ENCODE measurements around the gene HAO2. TPM values are rescaled to one million over a fixed set of nuclear protein-coding genes. Genes with fewer than 3 reads are reported as not detected.

The HAO2 gene
- total RNA-seq, 1 experiment from 2014 or later = not detected

DNA sequence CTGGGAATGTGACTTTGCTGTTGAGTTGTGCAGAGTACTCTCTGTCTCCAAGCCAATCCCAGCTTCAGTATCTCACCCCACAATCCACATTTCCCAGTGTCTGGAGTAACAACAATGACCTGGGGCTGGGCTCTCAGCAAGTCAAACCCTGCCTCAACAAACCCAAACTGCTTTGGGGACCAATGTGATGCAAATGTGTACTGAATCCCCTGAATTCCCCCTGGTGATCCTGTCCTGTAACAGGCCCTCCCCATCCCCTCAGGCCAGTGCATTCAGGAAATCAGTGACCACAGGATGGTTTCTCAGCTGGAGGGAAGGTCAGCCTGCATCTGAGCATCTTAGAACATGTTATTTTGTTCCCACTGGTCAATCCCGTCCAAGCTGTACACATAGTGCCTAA, 36.7 kb upstream of the HAO2 start:
- intact Hi-C loops (cut with micrococcal nuclease; ENCODE audit: unreplicated experiment) = no loop called here
- TF ChIP-seq, protein P1, sequence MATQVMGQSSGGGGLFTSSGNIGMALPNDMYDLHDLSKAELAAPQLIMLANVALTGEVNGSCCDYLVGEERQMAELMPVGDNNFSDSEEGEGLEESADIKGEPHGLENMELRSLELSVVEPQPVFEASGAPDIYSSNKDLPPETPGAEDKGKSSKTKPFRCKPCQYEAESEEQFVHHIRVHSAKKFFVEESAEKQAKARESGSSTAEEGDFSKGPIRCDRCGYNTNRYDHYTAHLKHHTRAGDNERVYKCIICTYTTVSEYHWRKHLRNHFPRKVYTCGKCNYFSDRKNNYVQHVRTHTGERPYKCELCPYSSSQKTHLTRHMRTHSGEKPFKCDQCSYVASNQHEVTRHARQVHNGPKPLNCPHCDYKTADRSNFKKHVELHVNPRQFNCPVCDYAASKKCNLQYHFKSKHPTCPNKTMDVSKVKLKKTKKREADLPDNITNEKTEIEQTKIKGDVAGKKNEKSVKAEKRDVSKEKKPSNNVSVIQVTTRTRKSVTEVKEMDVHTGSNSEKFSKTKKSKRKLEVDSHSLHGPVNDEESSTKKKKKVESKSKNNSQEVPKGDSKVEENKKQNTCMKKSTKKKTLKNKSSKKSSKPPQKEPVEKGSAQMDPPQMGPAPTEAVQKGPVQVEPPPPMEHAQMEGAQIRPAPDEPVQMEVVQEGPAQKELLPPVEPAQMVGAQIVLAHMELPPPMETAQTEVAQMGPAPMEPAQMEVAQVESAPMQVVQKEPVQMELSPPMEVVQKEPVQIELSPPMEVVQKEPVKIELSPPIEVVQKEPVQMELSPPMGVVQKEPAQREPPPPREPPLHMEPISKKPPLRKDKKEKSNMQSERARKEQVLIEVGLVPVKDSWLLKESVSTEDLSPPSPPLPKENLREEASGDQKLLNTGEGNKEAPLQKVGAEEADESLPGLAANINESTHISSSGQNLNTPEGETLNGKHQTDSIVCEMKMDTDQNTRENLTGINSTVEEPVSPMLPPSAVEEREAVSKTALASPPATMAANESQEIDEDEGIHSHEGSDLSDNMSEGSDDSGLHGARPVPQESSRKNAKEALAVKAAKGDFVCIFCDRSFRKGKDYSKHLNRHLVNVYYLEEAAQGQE (IDR thresholded peaks at IDR 0.05; ENCODE audit: insufficient read depth in 1 of 2, low read depth in 2 of 2, low read length in 1 of 2) = no peak
- TF ChIP-seq POLR2AphosphoS5 (IDR thresholded peaks at IDR 0.05; ENCODE audit: low read depth, low read length) (no peak), SIN3A (IDR thresholded peaks at IDR 0.05; ENCODE audit: borderline replicate concordance, insufficient read depth, low read depth, low read length) (no peak)
- TF ChIP-seq, protein P2, sequence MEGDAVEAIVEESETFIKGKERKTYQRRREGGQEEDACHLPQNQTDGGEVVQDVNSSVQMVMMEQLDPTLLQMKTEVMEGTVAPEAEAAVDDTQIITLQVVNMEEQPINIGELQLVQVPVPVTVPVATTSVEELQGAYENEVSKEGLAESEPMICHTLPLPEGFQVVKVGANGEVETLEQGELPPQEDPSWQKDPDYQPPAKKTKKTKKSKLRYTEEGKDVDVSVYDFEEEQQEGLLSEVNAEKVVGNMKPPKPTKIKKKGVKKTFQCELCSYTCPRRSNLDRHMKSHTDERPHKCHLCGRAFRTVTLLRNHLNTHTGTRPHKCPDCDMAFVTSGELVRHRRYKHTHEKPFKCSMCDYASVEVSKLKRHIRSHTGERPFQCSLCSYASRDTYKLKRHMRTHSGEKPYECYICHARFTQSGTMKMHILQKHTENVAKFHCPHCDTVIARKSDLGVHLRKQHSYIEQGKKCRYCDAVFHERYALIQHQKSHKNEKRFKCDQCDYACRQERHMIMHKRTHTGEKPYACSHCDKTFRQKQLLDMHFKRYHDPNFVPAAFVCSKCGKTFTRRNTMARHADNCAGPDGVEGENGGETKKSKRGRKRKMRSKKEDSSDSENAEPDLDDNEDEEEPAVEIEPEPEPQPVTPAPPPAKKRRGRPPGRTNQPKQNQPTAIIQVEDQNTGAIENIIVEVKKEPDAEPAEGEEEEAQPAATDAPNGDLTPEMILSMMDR (IDR thresholded peaks at IDR 0.05) = no peak
- H3K36me3 ChIP-seq (ENCODE audit: control insufficient read depth, insufficient read depth, low read length) = no peaks in the 10 kb centered on the region
- DNase-seq (ENCODE audit: low read depth, low spot score) (no peak), ATAC-seq (no peak)
- H3K9me3 ChIP-seq (ENCODE audit: control insufficient read depth, insufficient read depth, low read depth, low read length) = no peaks in the 10 kb centered on the region
- CTCF ChIA-PET = no interaction called here
- H3K4me1 ChIP-seq (ENCODE audit: control insufficient read depth, insufficient read depth, low read length) = no peaks in the 10 kb centered on the region; the same call in 1 of the 2 replicates
- no peaks in the 10 kb centered on the region; the same call in 1 of the 2 replicates for H3K27me3 ChIP-seq (ENCODE audit: control insufficient read depth, insufficient read depth, low read length)
- POLR2A ChIA-PET = no interaction called here
- in situ Hi-C loops (cut with HindIII; ENCODE audit: low pct_unique_long_range_greater_than_20kb, low sequenced_read_pairs) = no loop called here
- no peak overlapping the region for H3K4me3 ChIP-seq (ENCODE audit: low read depth in 2 of 2, low read length in 2 of 2)
- BruUV-seq (replicated peaks) = no TSS peak
- no peak overlapping the region for H3K27ac ChIP-seq (ENCODE audit: low read length)

GRCh38 chr1:119332622-119333021, 36.0 kb upstream of the HAO2 start:
- ChIA-PET POLR2A (no interaction called here), CTCF (no interaction called here)
- TF ChIP-seq TCF7L2 (IDR thresholded peaks at IDR 0.05; ENCODE audit: low read depth, low read length) = no peak
- TF ChIP-seq, protein P1 (IDR thresholded peaks at IDR 0.05; ENCODE audit: insufficient read depth in 1 of 2, low read depth in 2 of 2, low read length in 1 of 2) = no peak
- TF ChIP-seq, protein P2 (IDR thresholded peaks at IDR 0.05) = no peak
- TF ChIP-seq SIN3A (IDR thresholded peaks at IDR 0.05; ENCODE audit: borderline replicate concordance, insufficient read depth, low read depth, low read length) = no peak
- H3K4me3 ChIP-seq (ENCODE audit: low read depth in 2 of 2, low read length in 2 of 2) = no peak overlapping the region
- no peaks in the 10 kb centered on the region for H3K9me3 ChIP-seq (ENCODE audit: control insufficient read depth, insufficient read depth, low read depth, low read length)
- H3K4me1 ChIP-seq (ENCODE audit: control insufficient read depth, insufficient read depth, low read length) = no peaks in the 10 kb centered on the region; the same call in 1 of the 2 replicates
- H3K27me3 ChIP-seq (ENCODE audit: control insufficient read depth, insufficient read depth, low read length) = no peaks in the 10 kb centered on the region; the same call in 1 of the 2 replicates
- intact Hi-C loops (cut with micrococcal nuclease; ENCODE audit: unreplicated experiment) = no loop called here
- H3K36me3 ChIP-seq (ENCODE audit: control insufficient read depth, insufficient read depth, low read length) = no peaks in the 10 kb centered on the region
- no peak overlapping the region for H3K27ac ChIP-seq (ENCODE audit: low read length)
- in situ Hi-C loops (cut with HindIII; ENCODE audit: low pct_unique_long_range_greater_than_20kb, low sequenced_read_pairs) = no loop called here
- BruUV-seq (replicated peaks) = no TSS peak
- no peak for DNase-seq (ENCODE audit: low read depth, low spot score)
- no peak for ATAC-seq
